ENCODE data around the gene PANK3.

PANK3 gene

GRCh38 chr5:168606562-168606961, 27.4 kb upstream of the PANK3 start:
- no peak for DNase-seq (ENCODE audit: low read depth)
- no peak overlapping the region for H3K4me3 ChIP-seq (ENCODE audit: low read depth, low read length)
- TF ChIP-seq CTCF (IDR thresholded peaks at IDR 0.05; ENCODE audit: low read depth, low read length, missing control alignments) = no peak

- DNase-seq (ENCODE audit: low read depth) = no peak
- TF ChIP-seq CTCF (IDR thresholded peaks at IDR 0.05; ENCODE audit: low read depth, low read length, missing control alignments) = no peak
- no peak overlapping the region for H3K4me3 ChIP-seq (ENCODE audit: low read depth, low read length)
These were observed 25.3 kb upstream of the PANK3 start for GRCh38 chr5:168604436-168604835.

DNA sequence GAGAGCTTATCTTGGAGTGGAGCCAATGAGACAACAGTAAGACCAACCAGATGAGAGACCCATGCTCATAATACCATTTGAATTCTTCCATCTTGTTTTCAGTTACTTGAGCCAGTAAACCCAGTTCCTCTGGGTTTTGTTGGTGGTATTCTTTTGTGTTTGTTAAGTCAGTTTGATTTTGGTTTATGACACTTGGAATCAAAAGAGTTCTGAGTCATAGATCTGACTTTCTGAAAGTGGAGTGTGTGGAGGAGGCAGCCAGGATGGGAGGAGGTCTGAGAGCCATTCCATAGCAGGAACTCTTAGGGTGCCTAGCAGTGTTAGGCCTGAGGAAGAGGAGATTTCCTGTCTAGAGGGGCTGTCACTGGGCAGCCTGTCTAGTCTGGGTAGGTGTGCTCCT, 24.6 kb upstream of the PANK3 start:
- DNase-seq (ENCODE audit: low read depth) = no peak
- no peak for TF ChIP-seq CTCF (IDR thresholded peaks at IDR 0.05; ENCODE audit: low read depth, low read length, missing control alignments)

GRCh38 chr5:168602517-168602916, 23.3 kb upstream of the PANK3 start:
- no peak overlapping the region for H3K4me3 ChIP-seq (ENCODE audit: low read depth, low read length)
- no peak for DNase-seq (ENCODE audit: low read depth)
- TF ChIP-seq CTCF (IDR thresholded peaks at IDR 0.05; ENCODE audit: low read depth, low read length, missing control alignments) = no peak

More for the DNA sequence above, 24.6 kb upstream of the PANK3 start:
- H3K4me3 ChIP-seq (ENCODE audit: low read depth, low read length) = no peak overlapping the region

DNA sequence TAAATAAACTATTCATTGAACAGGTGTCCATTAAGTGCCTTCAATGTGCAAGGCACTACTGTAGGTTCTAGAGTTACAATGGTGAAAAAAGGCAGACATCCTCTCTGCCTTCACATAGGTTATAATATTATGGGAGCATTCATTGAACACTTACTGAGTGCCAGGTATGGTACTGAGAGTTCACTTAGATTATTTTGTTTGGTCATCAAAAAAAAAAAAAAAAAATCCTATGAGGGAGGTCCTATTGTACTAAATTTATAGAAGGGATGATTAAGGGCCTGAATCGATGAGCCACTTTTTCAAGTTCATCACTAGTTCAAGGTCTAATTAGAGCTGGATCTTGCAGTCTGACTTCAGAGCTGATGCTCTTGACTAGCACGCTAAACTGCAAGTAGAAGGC, 22.8 kb upstream of the PANK3 start:
- TF ChIP-seq CTCF (IDR thresholded peaks at IDR 0.05; ENCODE audit: low read depth, low read length, missing control alignments) = no peak
- no peak overlapping the region for H3K4me3 ChIP-seq (ENCODE audit: low read depth, low read length)
- DNase-seq (ENCODE audit: low read depth) = no peak

DNA sequence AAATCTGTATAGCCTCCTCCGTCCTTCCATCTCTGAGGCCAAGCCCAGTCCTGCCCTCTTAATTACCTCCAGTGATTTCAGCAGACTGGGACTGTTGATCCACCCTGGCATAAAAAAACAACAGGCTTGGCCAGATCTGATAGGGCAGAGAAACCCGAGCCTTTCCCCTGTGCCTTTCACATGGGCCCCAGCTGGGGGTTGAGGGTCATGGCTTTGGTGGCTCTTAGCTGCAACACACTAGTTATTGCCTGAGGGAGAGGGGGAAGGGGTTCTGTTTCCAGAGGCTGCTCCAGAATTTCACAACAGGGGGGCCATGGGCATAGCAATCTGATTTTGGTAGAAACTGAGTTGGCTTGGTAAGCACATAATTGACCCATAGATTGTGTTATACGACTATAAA, 21.2 kb upstream of the PANK3 start:
- no peak for DNase-seq (ENCODE audit: low read depth)
- no peak for TF ChIP-seq CTCF (IDR thresholded peaks at IDR 0.05; ENCODE audit: low read depth, low read length, missing control alignments)
- no peak overlapping the region for H3K4me3 ChIP-seq (ENCODE audit: low read depth, low read length)

GRCh38 chr5:168599826-168600225, 20.7 kb upstream of the PANK3 start:
- no peak for DNase-seq (ENCODE audit: low read depth)
- TF ChIP-seq CTCF (IDR thresholded peaks at IDR 0.05; ENCODE audit: low read depth, low read length, missing control alignments) = no peak
- no peak overlapping the region for H3K4me3 ChIP-seq (ENCODE audit: low read depth, low read length)
